ENCODE measurements around the gene CDIPT. TPM values are rescaled to one million over a fixed set of nuclear protein-coding genes. Genes with fewer than 3 reads are reported as not detected.

The CDIPT gene
- total RNA-seq, 1 experiment from 2014 or later = 60.5 TPM

- Histone ChIP-seq H3F3A (ENCODE audit: low read length, unreplicated experiment) (no peaks in the 10 kb centered on the region), H3K4me3 (ENCODE audit: low read length) (no peak overlapping the region), H3K9me2 (replicated peaks; ENCODE audit: low read length) (no peaks in the 10 kb centered on the region), H3K4me1 (ENCODE audit: insufficient read depth, low read length) (peaks cover 6% of the 10 kb centered on the region; the same call in 1 of the 2 replicates), H3K4me2 (ENCODE audit: low read length) (no peak overlapping the region), H3K27me3 (ENCODE audit: low read length) (no peaks in the 10 kb centered on the region), H2AFZ (ENCODE audit: low read length) (no peak overlapping the region), H3K9me3 (ENCODE audit: low read length) (no peaks in the 10 kb centered on the region), H3K79me2 (ENCODE audit: low read length) (no peaks in the 10 kb centered on the region), H4K20me1 (ENCODE audit: low read length) (no peaks in the 10 kb centered on the region), H3K36me3 (ENCODE audit: low read depth, low read length) (no peaks in the 10 kb centered on the region), H3K9ac (ENCODE audit: low read length) (no peak overlapping the region), H3K27ac (ENCODE audit: low read length) (no peak overlapping the region)
- BruUV-seq (replicated peaks) = no TSS peak
- DNase-seq (no peak), ATAC-seq (no peak)
- intact Hi-C loops (cut with micrococcal nuclease) = no loop called here
- TF ChIP-seq EZH2phosphoT487 (IDR thresholded peaks at IDR 0.05; ENCODE audit: borderline replicate concordance, low read length) = no peak
- no peak for TF ChIP-seq CTCF (conservative IDR thresholded peaks at IDR 0.05; ENCODE audit: low read depth, low read length)
- TF ChIP-seq EZH2 (IDR thresholded peaks at IDR 0.05; ENCODE audit: low read length, unreplicated experiment) = no peak
- CTCF ChIA-PET = no interaction called here
- POLR2A ChIA-PET (ENCODE audit: unreplicated experiment) = no interaction called here
These were observed 40.6 kb upstream of the CDIPT start for GRCh38 chr16:29903590-29903989.

GRCh38 chr16:29901607-29901945, 38.5 kb upstream of the CDIPT start:
- Histone ChIP-seq H3K27me3 (ENCODE audit: low read length) (no peaks in the 10 kb centered on the region), H3K4me1 (ENCODE audit: insufficient read depth, low read length) (peaks cover 7% of the 10 kb centered on the region; the same call in 1 of the 2 replicates), H4K20me1 (ENCODE audit: low read length) (no peaks in the 10 kb centered on the region), H3K9ac (ENCODE audit: low read length) (no peak overlapping the region), H3K4me2 (ENCODE audit: low read length) (no peak overlapping the region), H2AFZ (ENCODE audit: low read length) (no peak overlapping the region), H3K79me2 (ENCODE audit: low read length) (no peaks in the 10 kb centered on the region), H3F3A (ENCODE audit: low read length, unreplicated experiment) (no peaks in the 10 kb centered on the region), H3K4me3 (ENCODE audit: low read length) (no peak overlapping the region), H3K9me3 (ENCODE audit: low read length) (no peaks in the 10 kb centered on the region), H3K27ac (ENCODE audit: low read length) (no peak overlapping the region), H3K9me2 (replicated peaks; ENCODE audit: low read length) (no peaks in the 10 kb centered on the region), H3K36me3 (ENCODE audit: low read depth, low read length) (no peaks in the 10 kb centered on the region)
- TF ChIP-seq CTCF (conservative IDR thresholded peaks at IDR 0.05; ENCODE audit: low read depth, low read length) (no peak), EZH2phosphoT487 (IDR thresholded peaks at IDR 0.05; ENCODE audit: borderline replicate concordance, low read length) (no peak), EZH2 (IDR thresholded peaks at IDR 0.05; ENCODE audit: low read length, unreplicated experiment) (no peak)
- ChIA-PET POLR2A (ENCODE audit: unreplicated experiment) (interaction anchor here (0.5 kb wide), 1 partner anchor 12 kb away, joined by 3 read pairs; no protein-coding TSS in a partner anchor), CTCF (no interaction called here)
- ATAC-seq (no peak), DNase-seq (no peak)
- intact Hi-C loops (cut with micrococcal nuclease) = no loop called here
- no TSS peak for BruUV-seq (replicated peaks)

DNA sequence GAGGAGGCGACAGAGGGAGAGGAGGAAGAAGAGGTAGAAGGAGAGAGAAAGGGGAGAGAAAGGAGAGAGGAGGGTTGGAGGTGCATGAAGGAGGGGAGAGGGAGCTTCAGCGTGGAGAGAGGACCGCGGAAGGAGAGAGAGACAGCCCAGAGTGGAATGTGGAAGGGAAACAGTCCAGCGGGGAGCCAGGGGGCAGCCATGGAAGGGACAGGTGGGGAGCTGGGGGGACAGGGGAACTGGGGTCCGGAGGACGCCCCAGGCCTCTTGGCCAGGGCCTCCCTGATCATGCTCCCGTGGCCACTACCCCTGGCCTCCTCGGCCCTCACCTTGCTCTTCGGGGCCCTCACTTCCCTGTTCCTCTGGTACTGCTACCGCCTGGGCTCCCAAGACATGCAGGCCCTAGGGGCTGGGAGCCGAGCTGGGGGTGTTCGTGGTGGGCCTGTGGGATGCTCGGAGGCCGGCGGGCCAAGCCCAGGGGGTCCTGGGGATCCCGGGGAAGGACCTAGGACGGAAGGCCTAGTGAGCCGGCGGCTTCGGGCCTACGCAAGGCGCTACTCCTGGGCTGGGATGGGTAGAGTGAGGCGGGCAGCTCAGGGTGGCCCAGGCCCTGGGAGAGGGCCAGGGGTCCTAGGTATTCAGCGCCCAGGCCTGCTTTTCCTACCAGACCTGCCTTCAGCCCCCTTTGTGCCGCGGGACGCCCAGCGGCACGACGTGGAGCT, 38.0 kb upstream of the CDIPT start:
- CTCF ChIA-PET = interaction anchor here (0.6 kb wide), 1 partner anchor 72 kb away, joined by 15 read pairs; no protein-coding TSS in a partner anchor
- POLR2A ChIA-PET (ENCODE audit: unreplicated experiment) = interaction anchor here (0.5 to 0.8 kb wide), 3 partner anchors 12 to 152 kb away, joined by 3 to 4 read pairs (median 3); no protein-coding TSS in a partner anchor
- no peaks in the 10 kb centered on the region for H4K20me1 ChIP-seq (ENCODE audit: low read length)
- DNase-seq (no peak), ATAC-seq (no peak)
- TSS peak; percentile 56 for BruUV-seq (replicated peaks)
- H3K36me3 ChIP-seq (ENCODE audit: low read depth, low read length) = no peaks in the 10 kb centered on the region
- H2AFZ ChIP-seq (ENCODE audit: low read length) = peak overlapping the region; percentile 72
- H3K9me3 ChIP-seq (ENCODE audit: low read length) = no peaks in the 10 kb centered on the region
- intact Hi-C loops (cut with micrococcal nuclease) = no loop called here
- H3K9me2 ChIP-seq (replicated peaks; ENCODE audit: low read length) = no peaks in the 10 kb centered on the region
- peak overlapping the region; percentile 20; the same call in 1 of the 2 replicates for H3K27ac ChIP-seq (ENCODE audit: low read length)
- TF ChIP-seq EZH2phosphoT487 (IDR thresholded peaks at IDR 0.05; ENCODE audit: borderline replicate concordance, low read length) (no peak), CTCF (conservative IDR thresholded peaks at IDR 0.05; ENCODE audit: low read depth, low read length) (no peak), EZH2 (IDR thresholded peaks at IDR 0.05; ENCODE audit: low read length, unreplicated experiment) (no peak)
- peaks cover 7% of the 10 kb centered on the region; the same call in 1 of the 2 replicates for H3K4me1 ChIP-seq (ENCODE audit: insufficient read depth, low read length)
- H3K79me2 ChIP-seq (ENCODE audit: low read length) = no peaks in the 10 kb centered on the region
- H3K4me2 ChIP-seq (ENCODE audit: low read length) = peak overlapping the region; percentile 98
- H3K9ac ChIP-seq (ENCODE audit: low read length) = peak overlapping the region; percentile 52
- H3K4me3 ChIP-seq (ENCODE audit: low read length) = peak overlapping the region; percentile 66
- H3K27me3 ChIP-seq (ENCODE audit: low read length) = no peaks in the 10 kb centered on the region
- no peaks in the 10 kb centered on the region for H3F3A ChIP-seq (ENCODE audit: low read length, unreplicated experiment)
